Spleen (tissue), 7 donors: ENCODE measurements around the gene HGF.

Experiments used
- POLR2A ChIP-seq, 3 donors: fragments of 450-650 bp; IDR thresholded peaks; one replicate each; pipeline ENCODE4 v1.5.1; 2017; ENCODE audit warnings: antibody characterized with exemption in 3 of 3, mild to moderate bottlenecking in 1 of 3
- POLR2AphosphoS5 ChIP-seq, 3 donors: sonication (generic); formaldehyde crosslinking; IDR thresholded peaks; one replicate each; pipeline ENCODE4 v1.5.1; 2017; ENCODE audit warnings: antibody characterized with exemption in 3 of 3
- TF ChIP-seq, protein P1 (sequence below), 11 experiments: fragments of 200-600 bp in 7 of 11; fragments of 450-650 bp in 4 of 11; sonication (generic) in 4 of 11; IDR thresholded peaks in 8 of 11; conservative IDR thresholded peaks in 3 of 11; 1 replicate in 7 of 11; 2 replicates in 4 of 11; pipeline versions ENCODE4 v1.4.0 to v1.8.0; 2016 to 2021; ENCODE audit warnings: antibody characterized with exemption in 11 of 11, inconsistent platforms in 4 of 11, mild to moderate bottlenecking in 1 of 11
- donor health status: DM: no; HTN: no; CAD: no; lungs with moderate emphysema.
- donor health status: DM: no; HTN: no; CAD: no.
- donor health status: DM: no; HTN: no; CAD: no.

DNA sequence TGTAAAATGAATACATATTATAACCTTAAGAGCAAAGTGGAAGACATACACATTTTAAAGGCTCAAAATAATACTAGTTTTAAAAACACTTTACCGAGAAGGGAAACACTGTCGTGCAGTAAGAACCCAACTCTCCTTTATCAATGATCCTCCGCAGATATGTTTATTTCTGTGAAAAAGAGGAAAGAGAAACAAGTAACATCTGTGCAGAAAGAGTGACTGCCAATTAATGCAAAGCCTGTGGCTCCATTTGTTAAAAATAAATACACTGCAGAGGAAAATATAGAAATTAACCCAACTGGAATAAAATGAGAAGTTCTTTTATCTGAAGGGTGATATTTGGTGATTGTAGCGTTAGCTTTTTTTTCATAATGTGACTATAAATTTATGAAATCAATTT is 62.7 kb downstream of the HGF start:
- TF ChIP-seq, protein P1, sequence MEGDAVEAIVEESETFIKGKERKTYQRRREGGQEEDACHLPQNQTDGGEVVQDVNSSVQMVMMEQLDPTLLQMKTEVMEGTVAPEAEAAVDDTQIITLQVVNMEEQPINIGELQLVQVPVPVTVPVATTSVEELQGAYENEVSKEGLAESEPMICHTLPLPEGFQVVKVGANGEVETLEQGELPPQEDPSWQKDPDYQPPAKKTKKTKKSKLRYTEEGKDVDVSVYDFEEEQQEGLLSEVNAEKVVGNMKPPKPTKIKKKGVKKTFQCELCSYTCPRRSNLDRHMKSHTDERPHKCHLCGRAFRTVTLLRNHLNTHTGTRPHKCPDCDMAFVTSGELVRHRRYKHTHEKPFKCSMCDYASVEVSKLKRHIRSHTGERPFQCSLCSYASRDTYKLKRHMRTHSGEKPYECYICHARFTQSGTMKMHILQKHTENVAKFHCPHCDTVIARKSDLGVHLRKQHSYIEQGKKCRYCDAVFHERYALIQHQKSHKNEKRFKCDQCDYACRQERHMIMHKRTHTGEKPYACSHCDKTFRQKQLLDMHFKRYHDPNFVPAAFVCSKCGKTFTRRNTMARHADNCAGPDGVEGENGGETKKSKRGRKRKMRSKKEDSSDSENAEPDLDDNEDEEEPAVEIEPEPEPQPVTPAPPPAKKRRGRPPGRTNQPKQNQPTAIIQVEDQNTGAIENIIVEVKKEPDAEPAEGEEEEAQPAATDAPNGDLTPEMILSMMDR (IDR thresholded peaks at IDR 0.05 in 8 of 11, conservative IDR thresholded peaks at IDR 0.05 in 3 of 11) = no peak
- TF ChIP-seq POLR2AphosphoS5 (IDR thresholded peaks at IDR 0.05) (no peak), POLR2A (IDR thresholded peaks at IDR 0.05) (no peak)
